Kidney glomerular epithelial cell (primary cell): ENCODE measurements around the gene NR3C2.
"Not testable (repeated sequence)": the region's sequence is repeated elsewhere in the genome, so short reads cannot be mapped to it uniquely, and the experiment has no call there.

Experiments used
- DNase-seq: peaks from one replicate; lab custom pipeline; 2025; lab: John Stamatoyannopoulos, UW

The NR3C2 gene

DNA sequence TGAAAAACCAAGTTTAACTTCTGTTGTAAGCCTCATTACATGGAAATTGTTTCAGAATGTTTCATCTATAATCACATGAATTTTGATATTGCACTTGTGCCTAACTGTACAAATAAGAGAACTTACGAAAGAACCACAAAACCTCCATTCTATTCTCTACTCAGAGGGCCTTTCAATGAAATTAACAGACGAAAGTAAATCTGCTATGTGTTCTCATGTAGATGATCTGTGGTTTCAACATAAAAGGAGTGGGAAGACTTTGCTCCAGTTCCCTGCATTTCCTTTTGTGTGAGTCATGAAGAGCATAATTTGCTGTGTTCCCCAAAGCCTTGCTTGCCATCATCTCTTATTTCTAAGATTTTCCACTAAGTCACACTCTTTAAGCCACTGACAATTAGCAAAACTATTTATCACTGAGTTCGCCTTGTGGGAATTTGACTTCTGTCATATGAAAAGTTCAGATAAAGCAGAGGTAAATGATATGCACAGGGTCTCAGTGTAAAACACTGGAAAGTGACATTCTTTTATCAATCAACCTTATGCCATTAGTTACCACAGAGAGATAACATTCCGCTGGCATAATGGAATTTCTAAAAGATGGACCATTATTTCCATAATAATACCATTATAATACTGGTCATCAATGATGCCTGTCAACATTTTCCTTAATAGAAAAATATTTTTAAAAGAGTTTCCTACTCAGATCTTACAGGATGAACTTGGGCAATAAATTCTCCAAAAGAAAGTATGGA is 329.8 kb downstream of the NR3C2 start:
- peak; percentile 15 for DNase-seq

DNA sequence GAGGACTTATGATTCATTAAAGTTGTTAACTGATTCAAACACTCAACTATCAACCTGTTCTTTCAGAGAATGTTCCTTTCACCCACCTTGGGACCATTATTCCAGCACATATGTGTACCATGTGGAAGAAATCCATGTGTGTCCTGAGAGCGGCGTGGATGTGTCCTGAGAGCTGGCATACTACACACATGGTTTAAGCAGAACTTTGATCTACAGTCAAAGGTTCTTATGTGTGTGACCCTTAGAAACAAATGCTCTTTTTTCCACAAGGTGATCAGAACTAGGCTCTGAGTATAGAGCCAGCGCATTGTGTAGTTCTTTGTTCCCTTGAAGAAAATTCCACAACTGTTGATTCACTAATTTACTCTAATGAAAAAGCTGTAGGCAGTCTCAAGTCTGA is 332.0 kb downstream of the NR3C2 start:
- DNase-seq: no peak

- no peak for DNase-seq
These were observed 333.0 kb downstream of the NR3C2 start for GRCh38 chr4:148109216-148109615.

- no peak for DNase-seq
These were observed 333.4 kb downstream of the NR3C2 start for GRCh38 chr4:148108766-148109165.

DNA sequence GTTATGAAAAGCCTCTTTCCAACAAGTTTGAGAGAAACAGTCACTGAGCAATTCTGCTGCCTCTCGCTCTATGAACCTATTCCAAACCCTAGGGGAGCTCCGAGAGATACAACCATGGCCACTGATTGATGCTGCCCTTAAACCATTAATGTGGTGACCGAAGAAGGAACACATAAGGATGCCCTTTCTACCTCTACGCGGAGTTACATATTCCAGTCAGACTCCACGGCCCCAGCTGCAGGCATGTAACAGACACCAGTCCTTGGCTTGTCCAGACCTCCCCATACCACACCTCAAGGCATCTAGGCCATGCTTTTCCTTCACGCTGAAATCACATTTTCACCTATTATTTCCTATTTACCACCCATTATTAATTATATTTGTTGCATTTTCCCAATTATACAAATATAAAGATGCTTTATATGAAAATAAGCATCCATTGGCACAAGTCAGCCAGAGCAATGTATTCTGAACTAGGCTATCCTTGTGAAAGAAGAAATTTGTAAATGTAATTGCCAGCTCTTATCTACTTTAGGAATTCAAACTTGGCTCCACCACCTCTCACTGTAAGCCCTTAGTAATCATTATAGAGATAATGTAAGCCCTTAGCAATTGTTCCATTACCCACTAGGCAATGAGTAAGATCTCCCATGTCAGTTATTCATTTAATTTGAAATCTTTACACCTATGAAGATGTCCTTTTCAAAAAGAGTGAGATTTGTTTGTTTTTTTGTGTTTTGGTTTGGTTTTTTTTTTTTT is 338.4 kb downstream of the NR3C2 start:
- DNase-seq: no peak

- DNase-seq: no peak
These were observed 340.4 kb downstream of the NR3C2 start for GRCh38 chr4:148101790-148102189.

- no peak for DNase-seq
These were observed 341.0 kb downstream of the NR3C2 start for GRCh38 chr4:148101235-148101634.

GRCh38 chr4:148097801-148098200 is 344.4 kb downstream of the NR3C2 start:
- DNase-seq: no peak

- DNase-seq: no peak
These were observed 346.8 kb downstream of the NR3C2 start for GRCh38 chr4:148095346-148095923.

DNA sequence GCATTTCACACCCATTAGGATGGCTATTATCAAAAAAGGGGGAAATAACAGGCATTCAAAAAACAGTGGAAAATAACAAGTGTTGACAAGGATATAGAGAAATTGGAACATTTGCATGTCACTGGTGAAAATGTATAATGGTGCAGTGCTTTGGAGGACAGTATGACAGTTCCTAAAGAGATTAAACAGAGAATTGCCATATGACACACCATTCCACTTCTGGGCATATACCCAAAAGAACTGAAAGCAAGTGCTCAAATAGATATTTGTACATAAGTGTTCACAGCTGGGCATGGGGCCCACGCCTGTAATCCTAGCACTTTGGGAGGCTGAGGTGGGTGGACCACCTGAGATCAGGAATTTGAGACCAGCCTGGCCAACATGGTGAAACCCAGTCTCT is 348.1 kb downstream of the NR3C2 start:
- DNase-seq: no peak

- no peak for DNase-seq
These were observed 349.1 kb downstream of the NR3C2 start for GRCh38 chr4:148093065-148093464.

DNA sequence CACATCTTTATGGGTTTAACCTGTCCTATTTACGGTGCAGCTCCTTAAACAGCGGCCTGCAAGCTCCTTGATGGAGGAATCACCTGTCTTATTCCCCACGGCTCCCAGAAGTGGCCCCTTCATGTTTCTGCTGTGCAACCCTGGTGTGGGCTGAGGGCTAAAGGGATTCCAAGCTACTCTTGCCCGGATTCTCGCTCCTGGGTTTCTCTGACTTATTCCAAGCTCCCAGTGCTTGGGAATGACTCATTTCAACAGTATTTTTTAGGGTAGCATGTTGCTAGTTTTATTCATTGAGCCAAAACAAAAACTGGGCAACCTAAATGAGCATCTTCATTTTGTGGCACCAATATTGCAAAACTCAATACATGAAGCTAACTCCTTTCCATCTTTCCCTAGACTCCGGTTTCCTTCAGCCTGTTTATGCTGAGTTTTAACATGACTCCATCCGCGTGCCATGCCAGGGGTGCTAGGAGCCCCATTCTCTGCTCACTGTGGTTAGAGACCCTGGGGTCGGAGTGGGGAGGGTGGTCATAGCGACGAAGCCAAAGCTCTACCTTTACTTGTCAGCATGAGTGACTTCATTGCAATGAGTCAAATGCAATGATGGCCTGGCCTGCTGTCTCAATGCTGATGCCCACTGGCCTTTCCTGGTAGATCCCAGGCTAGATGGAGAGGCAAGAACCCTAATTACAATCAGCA is 349.7 kb downstream of the NR3C2 start:
- DNase-seq: no peak

DNA sequence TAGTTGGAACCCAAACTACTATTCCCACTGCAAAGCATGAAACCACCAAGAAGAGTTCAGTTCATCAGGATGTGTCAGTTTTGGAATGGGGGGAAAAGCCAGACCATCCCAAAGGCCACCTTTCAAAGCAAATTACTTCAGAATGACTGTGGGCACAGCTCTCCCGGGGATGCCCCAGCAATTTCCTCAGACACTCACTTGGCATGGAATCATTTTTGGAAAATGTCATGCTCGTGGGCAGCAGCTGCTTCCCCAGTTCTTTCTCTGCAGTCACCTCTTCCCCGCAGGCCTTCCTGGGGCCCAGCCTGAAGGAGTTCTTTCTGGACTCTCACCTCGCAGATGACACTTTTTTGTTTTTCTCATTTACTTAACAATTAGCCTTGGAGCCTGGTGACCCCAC is 350.3 kb downstream of the NR3C2 start:
- no peak for DNase-seq

DNA sequence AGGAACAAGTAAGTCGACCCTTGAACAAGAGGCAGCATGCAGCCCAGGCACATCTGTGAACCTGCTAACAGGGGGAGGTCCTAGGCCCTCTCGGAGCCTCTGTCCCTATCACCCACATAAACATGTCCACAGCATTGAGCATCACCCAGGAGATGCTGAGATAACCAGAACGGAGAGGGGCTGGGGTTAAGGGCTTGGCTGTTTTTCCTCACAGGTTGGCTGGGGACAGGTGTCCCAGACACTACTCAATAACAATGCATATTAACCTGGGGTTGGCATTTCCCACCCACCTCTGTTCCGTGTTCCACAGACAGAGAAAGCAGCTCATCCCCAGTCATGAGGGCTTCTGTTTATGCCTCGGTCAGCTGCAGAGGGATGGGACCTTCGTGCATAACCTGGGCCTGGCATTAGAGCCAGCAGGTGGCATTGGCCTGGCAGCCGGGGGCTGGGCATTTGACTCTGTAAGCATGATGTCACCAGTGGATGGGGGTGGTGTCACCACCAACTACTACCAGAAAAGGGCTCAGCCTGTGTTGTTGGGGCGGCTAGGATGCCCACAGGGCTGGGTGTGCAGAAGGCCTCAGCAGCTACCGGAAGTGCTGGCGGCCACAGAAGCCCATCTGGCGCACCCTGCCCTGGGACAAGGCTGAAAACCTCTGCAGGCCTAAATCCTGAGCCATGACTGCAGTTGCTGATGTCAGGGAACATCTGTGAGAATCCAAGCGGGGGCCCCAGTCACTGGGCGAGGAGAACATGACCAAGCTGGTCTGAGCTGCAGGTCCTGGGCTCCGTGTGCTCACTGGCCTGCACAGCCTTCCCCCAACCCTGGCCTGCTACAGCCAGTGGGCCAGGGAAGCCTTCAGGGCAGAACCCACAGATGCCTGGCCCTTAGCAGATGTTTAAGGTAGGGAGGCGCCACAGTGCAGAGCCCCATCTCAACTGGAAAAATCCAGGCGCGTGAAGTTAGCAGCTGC is 351.4 kb downstream of the NR3C2 start:
- no peak for DNase-seq

DNA sequence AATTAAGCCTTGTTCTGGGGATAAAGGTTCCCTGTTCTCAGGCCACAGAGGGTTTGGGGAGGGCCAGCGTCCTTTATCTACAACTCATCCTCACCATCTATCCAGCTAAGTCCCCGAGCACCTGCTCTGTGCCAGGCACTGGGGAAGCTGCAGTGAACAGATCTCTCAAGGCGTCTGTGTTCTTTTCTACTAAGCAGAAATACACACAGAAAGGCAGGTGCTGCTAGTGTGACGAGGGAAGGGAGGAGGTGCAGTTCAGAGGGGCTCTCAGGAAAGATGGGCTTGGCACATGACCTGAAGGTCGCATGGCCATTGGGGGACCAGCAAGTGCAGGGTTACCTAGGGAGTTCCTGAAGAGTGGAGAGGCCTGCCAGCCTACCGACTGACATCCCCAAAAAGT is 352.2 kb downstream of the NR3C2 start:
- DNase-seq: no peak

- no peak for DNase-seq
These were observed 352.6 kb downstream of the NR3C2 start for GRCh38 chr4:148089624-148090023.

DNA sequence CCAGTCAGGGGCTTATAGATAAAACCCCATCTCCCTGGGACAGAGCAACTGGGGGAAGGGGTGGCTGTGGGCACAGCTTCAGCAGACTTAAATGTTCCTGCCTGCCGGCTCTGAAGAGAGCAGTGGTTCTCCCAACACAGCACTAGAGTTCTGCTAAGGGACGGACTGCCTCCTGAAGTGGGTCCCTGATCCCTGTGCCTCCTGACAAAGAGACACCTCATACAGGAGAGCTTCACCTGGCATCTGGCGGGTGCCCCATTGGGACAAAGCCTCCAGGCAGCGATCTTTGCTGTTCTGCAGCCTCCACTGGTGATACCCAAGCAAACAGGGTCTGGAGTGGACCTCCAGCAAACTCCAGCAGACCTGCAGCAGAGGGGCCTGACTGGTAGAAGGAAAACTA is 359.1 kb downstream of the NR3C2 start:
- DNase-seq: not testable (repeated sequence)

- DNase-seq: no peak
These were observed 360.5 kb downstream of the NR3C2 start for GRCh38 chr4:148081745-148082144.

DNA sequence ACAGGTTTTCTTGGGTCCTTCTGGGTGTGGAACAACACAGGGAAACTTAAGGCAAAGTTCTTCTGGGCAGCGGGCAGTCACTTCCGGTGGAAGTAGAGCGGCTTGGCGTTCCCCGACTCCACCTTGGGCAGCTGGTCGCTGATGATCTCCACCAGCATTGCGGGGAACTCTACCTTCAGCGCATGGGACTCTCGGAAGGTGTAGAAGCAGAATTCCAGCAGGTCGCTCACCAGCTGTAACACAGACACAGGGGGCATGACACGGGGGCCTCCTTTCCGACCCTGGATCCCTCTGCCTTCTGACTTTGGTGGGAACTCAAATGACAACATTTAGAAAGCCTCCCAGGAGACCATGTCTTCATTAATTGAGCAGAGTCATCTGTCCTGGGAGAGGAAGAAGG is 360.9 kb downstream of the NR3C2 start:
- DNase-seq: no peak

DNA sequence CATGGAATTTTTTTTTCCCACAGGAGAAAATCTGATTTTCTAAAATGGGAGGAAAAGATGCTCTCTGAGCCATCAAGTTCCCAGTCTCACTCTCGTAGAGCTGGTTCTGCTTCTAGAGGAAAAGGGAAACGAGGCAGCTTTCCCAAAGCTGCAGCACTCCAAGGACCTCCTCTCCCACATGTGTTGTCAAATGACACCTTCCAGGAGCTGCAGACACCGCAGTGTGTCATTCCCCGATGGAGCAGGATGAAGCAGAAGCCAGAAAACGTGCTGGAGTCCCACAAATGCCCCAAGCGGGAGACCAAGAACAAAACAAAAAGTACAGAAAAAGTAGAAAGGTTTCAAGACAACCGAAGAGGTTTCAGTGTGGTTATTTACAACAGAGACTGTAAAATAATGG is 362.3 kb downstream of the NR3C2 start:
- no peak for DNase-seq

GRCh38 chr4:148078061-148078460 is 364.2 kb downstream of the NR3C2 start:
- no peak for DNase-seq
